Liver (tissue), 3 donors: ENCODE measurements around the gene SMIM5.

Source experiments
- ATF3 ChIP-seq: IDR thresholded peaks from 2 replicates; pipeline ENCODE4 v1.6.1; 2016; ENCODE audit warnings: antibody characterized with exemption
- FOXA1 ChIP-seq: IDR thresholded peaks from 2 replicates; pipeline ENCODE4 v1.6.1; 2016; ENCODE audit warnings: antibody characterized with exemption
- GABPA ChIP-seq, 2 donors: IDR thresholded peaks in 1 of 2; conservative IDR thresholded peaks in 1 of 2; 2 replicates each; pipeline ENCODE4 v1.6.1; 2016; ENCODE audit warnings: antibody characterized with exemption in 2 of 2, mild to moderate bottlenecking in 1 of 2, moderate library complexity in 1 of 2
- HNF4A ChIP-seq, 2 donors: conservative IDR thresholded peaks; 2 replicates each; pipeline ENCODE4 v1.6.1; 2016; ENCODE audit warnings: antibody characterized with exemption in 2 of 2, mild to moderate bottlenecking in 2 of 2
- JUND ChIP-seq, 2 donors: IDR thresholded peaks; 2 replicates each; pipeline ENCODE4 v1.6.1; 2016; ENCODE audit warnings: antibody characterized with exemption in 2 of 2
- MAX ChIP-seq: IDR thresholded peaks from 2 replicates; pipeline ENCODE4 v1.6.1; 2016; ENCODE audit warnings: antibody characterized with exemption
- RAD21 ChIP-seq, 2 donors: IDR thresholded peaks; 2 replicates each; pipeline ENCODE4 v1.6.1; 2016; ENCODE audit warnings: antibody characterized with exemption in 2 of 2, mild to moderate bottlenecking in 2 of 2
- SP1 ChIP-seq: IDR thresholded peaks from 2 replicates; pipeline ENCODE4 v1.6.1; 2018; ENCODE audit warnings: antibody characterized with exemption, mild to moderate bottlenecking
- TAF1 ChIP-seq: conservative IDR thresholded peaks from 2 replicates; pipeline ENCODE4 v1.6.1; 2016; ENCODE audit warnings: antibody characterized with exemption, mild to moderate bottlenecking
- YY1 ChIP-seq: IDR thresholded peaks from 2 replicates; pipeline ENCODE4 v1.6.1; 2016; ENCODE audit warnings: antibody characterized with exemption, mild to moderate bottlenecking
- ZBTB33 ChIP-seq: IDR thresholded peaks from 2 replicates; pipeline ENCODE4 v1.6.1; 2016; ENCODE audit warnings: antibody characterized with exemption
- TF ChIP-seq, protein P1 (sequence below): fragments of 150-350 bp; IDR thresholded peaks from 2 replicates; pipeline ENCODE4 v1.5.1; 2017; ENCODE audit warnings: improper control_type of control experiment, low read depth, low read length; ENCODE audit not compliant: missing input control
- TF ChIP-seq, protein P2 (sequence below): IDR thresholded peaks from 2 replicates; pipeline ENCODE4 v1.6.1; 2016; ENCODE audit warnings: antibody characterized with exemption, mild to moderate bottlenecking
- donor health status: healthy.
- donor health status: healthy.

DNA sequence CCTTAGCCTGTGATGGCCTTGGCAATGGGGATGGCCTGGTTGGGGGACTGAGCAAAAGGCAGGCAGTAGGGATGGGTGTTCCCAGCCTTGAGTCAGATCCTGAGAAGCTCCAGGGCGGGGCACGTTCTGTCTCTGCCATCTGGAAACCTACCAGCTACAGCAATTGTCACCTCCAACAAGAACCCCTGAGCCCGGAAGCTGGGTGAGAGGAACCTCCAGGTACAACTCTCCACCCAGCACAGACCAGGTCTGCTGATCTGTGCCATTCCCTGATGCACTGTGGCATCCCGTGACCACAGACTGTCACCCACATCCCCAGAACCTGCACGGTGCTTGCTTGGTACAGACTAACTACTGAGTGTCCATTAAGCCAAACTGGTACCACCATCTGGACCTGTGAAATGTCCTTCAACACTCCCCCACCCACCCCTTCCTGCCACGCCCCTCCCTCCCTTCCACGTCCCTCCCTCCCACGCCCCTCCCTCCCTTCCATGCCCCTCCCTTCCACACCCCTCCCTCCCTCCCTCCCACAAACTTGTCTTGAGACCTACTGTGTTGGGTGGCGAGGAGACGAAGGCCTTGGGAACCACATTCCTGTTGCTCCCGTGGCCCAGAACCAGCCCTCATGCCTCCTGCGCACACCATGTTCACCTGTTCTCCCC lies 29.1 kb upstream of the SMIM5 start:
- TF ChIP-seq RAD21 (IDR thresholded peaks at IDR 0.05): no peak
- TF ChIP-seq, protein P1, sequence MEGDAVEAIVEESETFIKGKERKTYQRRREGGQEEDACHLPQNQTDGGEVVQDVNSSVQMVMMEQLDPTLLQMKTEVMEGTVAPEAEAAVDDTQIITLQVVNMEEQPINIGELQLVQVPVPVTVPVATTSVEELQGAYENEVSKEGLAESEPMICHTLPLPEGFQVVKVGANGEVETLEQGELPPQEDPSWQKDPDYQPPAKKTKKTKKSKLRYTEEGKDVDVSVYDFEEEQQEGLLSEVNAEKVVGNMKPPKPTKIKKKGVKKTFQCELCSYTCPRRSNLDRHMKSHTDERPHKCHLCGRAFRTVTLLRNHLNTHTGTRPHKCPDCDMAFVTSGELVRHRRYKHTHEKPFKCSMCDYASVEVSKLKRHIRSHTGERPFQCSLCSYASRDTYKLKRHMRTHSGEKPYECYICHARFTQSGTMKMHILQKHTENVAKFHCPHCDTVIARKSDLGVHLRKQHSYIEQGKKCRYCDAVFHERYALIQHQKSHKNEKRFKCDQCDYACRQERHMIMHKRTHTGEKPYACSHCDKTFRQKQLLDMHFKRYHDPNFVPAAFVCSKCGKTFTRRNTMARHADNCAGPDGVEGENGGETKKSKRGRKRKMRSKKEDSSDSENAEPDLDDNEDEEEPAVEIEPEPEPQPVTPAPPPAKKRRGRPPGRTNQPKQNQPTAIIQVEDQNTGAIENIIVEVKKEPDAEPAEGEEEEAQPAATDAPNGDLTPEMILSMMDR: no peak
- no peak for TF ChIP-seq HNF4A (conservative IDR thresholded peaks at IDR 0.05)
- no peak for TF ChIP-seq YY1
- TF ChIP-seq, protein P2, sequence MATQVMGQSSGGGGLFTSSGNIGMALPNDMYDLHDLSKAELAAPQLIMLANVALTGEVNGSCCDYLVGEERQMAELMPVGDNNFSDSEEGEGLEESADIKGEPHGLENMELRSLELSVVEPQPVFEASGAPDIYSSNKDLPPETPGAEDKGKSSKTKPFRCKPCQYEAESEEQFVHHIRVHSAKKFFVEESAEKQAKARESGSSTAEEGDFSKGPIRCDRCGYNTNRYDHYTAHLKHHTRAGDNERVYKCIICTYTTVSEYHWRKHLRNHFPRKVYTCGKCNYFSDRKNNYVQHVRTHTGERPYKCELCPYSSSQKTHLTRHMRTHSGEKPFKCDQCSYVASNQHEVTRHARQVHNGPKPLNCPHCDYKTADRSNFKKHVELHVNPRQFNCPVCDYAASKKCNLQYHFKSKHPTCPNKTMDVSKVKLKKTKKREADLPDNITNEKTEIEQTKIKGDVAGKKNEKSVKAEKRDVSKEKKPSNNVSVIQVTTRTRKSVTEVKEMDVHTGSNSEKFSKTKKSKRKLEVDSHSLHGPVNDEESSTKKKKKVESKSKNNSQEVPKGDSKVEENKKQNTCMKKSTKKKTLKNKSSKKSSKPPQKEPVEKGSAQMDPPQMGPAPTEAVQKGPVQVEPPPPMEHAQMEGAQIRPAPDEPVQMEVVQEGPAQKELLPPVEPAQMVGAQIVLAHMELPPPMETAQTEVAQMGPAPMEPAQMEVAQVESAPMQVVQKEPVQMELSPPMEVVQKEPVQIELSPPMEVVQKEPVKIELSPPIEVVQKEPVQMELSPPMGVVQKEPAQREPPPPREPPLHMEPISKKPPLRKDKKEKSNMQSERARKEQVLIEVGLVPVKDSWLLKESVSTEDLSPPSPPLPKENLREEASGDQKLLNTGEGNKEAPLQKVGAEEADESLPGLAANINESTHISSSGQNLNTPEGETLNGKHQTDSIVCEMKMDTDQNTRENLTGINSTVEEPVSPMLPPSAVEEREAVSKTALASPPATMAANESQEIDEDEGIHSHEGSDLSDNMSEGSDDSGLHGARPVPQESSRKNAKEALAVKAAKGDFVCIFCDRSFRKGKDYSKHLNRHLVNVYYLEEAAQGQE: no peak
- TF ChIP-seq JUND (IDR thresholded peaks at IDR 0.05): no peak
- no peak for TF ChIP-seq SP1
- no peak for TF ChIP-seq MAX
- no peak for TF ChIP-seq FOXA1
- TF ChIP-seq GABPA (IDR thresholded peaks at IDR 0.05 in 1 of 2, conservative IDR thresholded peaks at IDR 0.05 in 1 of 2): no peak
- TF ChIP-seq ATF3: no peak
- TF ChIP-seq TAF1: no peak
- no peak for TF ChIP-seq ZBTB33
